Trophoblast cell (in vitro differentiated cells and primary cell): Measurements from ENCODE around the gene S100A7A.
A peak's percentile ranks its signal among the peaks of the same experiment; 100 is the strongest.

Experiments used
- DNase-seq, 2 donors: peaks; one replicate each; pipeline ENCODE4 v3.0.0-alpha.2; 2016
- H2AFZ ChIP-seq: 2 replicates; pipeline ENCODE4 v1.6.1; 2013; ENCODE audit warnings: low read length, moderate library complexity, mild to moderate bottlenecking; ENCODE audit not compliant: insufficient read depth, poor library complexity
- H2AK5ac ChIP-seq: 2 replicates; pipeline ENCODE4 v1.6.1; 2013; ENCODE audit warnings: mild to moderate bottlenecking, low read length
- H2BK120ac ChIP-seq: 2 replicates; pipeline ENCODE4 v1.6.1; 2013; ENCODE audit warnings: low read length, mild to moderate bottlenecking, moderate library complexity; ENCODE audit not compliant: insufficient read depth, poor library complexity
- H2BK12ac ChIP-seq: 2 replicates; pipeline ENCODE4 v1.6.1; 2013; ENCODE audit warnings: mild to moderate bottlenecking, low read length, moderate library complexity
- H2BK5ac ChIP-seq: 2 replicates; pipeline ENCODE4 v1.6.1; 2013; ENCODE audit warnings: low read length, low read depth, moderate library complexity, mild to moderate bottlenecking; ENCODE audit not compliant: poor library complexity
- H3K14ac ChIP-seq: 2 replicates; pipeline ENCODE4 v1.6.1; 2013; ENCODE audit warnings: mild to moderate bottlenecking, low read length
- H3K18ac ChIP-seq: 2 replicates; pipeline ENCODE4 v1.6.1; 2013; ENCODE audit warnings: mild to moderate bottlenecking, low read length
- H3K23ac ChIP-seq: 2 replicates; pipeline ENCODE4 v1.6.1; 2013; ENCODE audit warnings: low read length
- H3K27ac ChIP-seq: 2 replicates; pipeline ENCODE4 v1.5.1; 2013; ENCODE audit warnings: low read depth, mild to moderate bottlenecking, inconsistent platforms, low read length, moderate library complexity
- H3K27me3 ChIP-seq: 2 replicates; pipeline ENCODE4 v1.6.1; 2013; ENCODE audit warnings: inconsistent platforms, mild to moderate bottlenecking, low read length, moderate library complexity; ENCODE audit not compliant: insufficient read depth
- H3K36me3 ChIP-seq, 2 experiments: 1 replicate in 1 of 2; 2 replicates in 1 of 2; pipeline ENCODE4 v1.6.1; 2013; ENCODE audit warnings: low read length in 2 of 2, mild to moderate bottlenecking in 2 of 2, moderate library complexity in 1 of 2; ENCODE audit not compliant: insufficient read depth in 2 of 2, control insufficient read depth in 1 of 2
- H3K4ac ChIP-seq: 2 replicates; pipeline ENCODE4 v1.6.1; 2013; ENCODE audit warnings: low read depth, mild to moderate bottlenecking, low read length, moderate library complexity
- H3K4me1 ChIP-seq, 2 experiments: 1 replicate in 1 of 2; 2 replicates in 1 of 2; pipeline ENCODE4 v1.6.1; 2013; ENCODE audit warnings: low read length in 2 of 2, mild to moderate bottlenecking in 2 of 2, moderate library complexity in 1 of 2; ENCODE audit not compliant: insufficient read depth in 2 of 2, control insufficient read depth in 1 of 2
- H3K4me2 ChIP-seq: 2 replicates; pipeline ENCODE4 v1.6.1; 2013; ENCODE audit warnings: inconsistent platforms, mild to moderate bottlenecking, low read length, moderate library complexity
- H3K4me3 ChIP-seq: 2 replicates; pipeline ENCODE4 v1.5.1; 2013; ENCODE audit warnings: mild to moderate bottlenecking, low read depth, low read length, inconsistent platforms
- H3K79me1 ChIP-seq: one replicate; pipeline ENCODE4 v1.6.1; 2013; ENCODE audit warnings: low read length
- H3K79me2 ChIP-seq: 2 replicates; pipeline ENCODE4 v1.6.1; 2013; ENCODE audit warnings: low read length, mild to moderate bottlenecking; ENCODE audit not compliant: control insufficient read depth, insufficient read depth, poor library complexity
- H3K9ac ChIP-seq: 2 replicates; pipeline ENCODE4 v1.6.1; 2013; ENCODE audit warnings: mild to moderate bottlenecking, low read length
- H3K9me3 ChIP-seq: 2 replicates; pipeline ENCODE4 v1.6.1; 2013; ENCODE audit warnings: low read depth, mild to moderate bottlenecking, control low read depth, inconsistent platforms, low read length; ENCODE audit not compliant: insufficient read depth
- H4K12ac ChIP-seq: 2 replicates; pipeline ENCODE4 v1.6.1; 2013; ENCODE audit warnings: low read depth, mild to moderate bottlenecking, low read length, moderate library complexity
- H4K8ac ChIP-seq: 2 replicates; pipeline ENCODE4 v1.6.1; 2013; ENCODE audit warnings: low read depth, mild to moderate bottlenecking, low read length, moderate library complexity
- H4K91ac ChIP-seq: one replicate; pipeline ENCODE4 v1.6.1; 2013; ENCODE audit warnings: low read depth, mild to moderate bottlenecking, low read length, moderate library complexity
- WGBS: extraction: QIAGEN DNeasy Blood & Tissue Kit; methylation state at CpG from one replicate; pipeline ENCODE4 v1.1.7; 2013; ENCODE audit warnings: missing lambda C conversion rate; ENCODE audit not compliant: insufficient read length, insufficient coverage; ENCODE audit errors: extremely low coverage; 5-methylcytosine and 5-hydroxymethylcytosine counted together

S100A7A gene

DNA sequence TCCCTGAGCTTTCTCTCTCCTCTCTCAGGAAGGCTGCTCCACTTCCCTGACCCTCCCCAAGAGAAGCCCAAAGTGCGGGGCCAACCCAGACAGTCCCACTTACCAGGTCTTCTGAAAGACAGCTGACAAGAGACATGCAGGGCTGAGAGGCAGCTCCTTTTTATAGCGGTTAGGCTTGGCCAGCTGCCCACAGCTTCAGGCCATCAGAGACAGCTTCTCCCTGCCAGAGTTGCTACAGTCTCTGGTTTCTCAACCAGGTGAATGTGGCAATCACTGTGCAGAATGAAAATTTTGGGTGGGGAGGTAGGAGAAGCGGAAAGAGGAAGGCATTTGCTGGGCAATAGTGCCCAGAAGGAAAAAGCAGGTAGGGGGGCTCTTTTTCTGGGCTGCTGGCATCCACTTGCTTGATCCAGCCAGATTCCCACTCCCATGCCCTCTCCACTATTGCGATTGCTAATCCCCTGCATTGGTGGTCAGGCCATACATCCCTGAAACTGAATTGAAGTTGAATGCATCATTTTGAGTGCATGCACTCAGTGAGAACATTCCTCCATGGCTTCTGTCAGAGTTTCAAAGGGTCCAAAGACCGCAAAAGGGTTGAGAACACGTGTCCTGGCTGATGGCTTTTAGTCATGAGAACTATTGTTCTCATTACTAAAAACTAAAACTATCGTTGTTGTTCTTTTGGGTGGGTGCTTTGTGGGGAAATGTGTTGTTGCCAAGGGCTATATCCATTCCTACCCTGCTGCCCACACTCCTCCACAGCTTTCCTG, 25.2 kb upstream of the S100A7A start, which contains the start of gene S100A8:
TSS of gene S100A8 (minus strand) at position 136 of the 773 bp plus-strand sequence. CDS start 538 bp downstream, outside the sequence.
- H3K4me2 ChIP-seq = no peak within 1 kb of the TSS
- H2BK5ac ChIP-seq = no peak within 1 kb of the TSS
- no peak within 1 kb of the TSS for H3K4me3 ChIP-seq
- no peak within 1 kb of the TSS for H4K91ac ChIP-seq
- H3K79me1 ChIP-seq = no peaks in the 10 kb centered on the region
- H2AK5ac ChIP-seq = no peak within 1 kb of the TSS
- peak in 1 of 2 donors; percentile 9 for DNase-seq
- peaks cover 3% of the 10 kb centered on the region for H3K9me3 ChIP-seq
- no peak within 1 kb of the TSS for H3K4ac ChIP-seq
- no peak within 1 kb of the TSS for H3K18ac ChIP-seq
- H4K8ac ChIP-seq = no peak within 1 kb of the TSS
- WGBS = no CpG with 5 or more reads among the region's 7 CpGs
- H3K4me1 ChIP-seq = no peaks in the 10 kb centered on the region
- H4K12ac ChIP-seq = no peak within 1 kb of the TSS
- H3K36me3 ChIP-seq = no peaks in the 10 kb centered on the region
- H3K9ac ChIP-seq = no peak within 1 kb of the TSS
- H2BK12ac ChIP-seq = no peak within 1 kb of the TSS
- no peak within 1 kb of the TSS for H2BK120ac ChIP-seq
- H3K27me3 ChIP-seq = no peaks in the 10 kb centered on the region
- no peak within 1 kb of the TSS for H2AFZ ChIP-seq
- H3K14ac ChIP-seq = no peak within 1 kb of the TSS
- no peaks in the 10 kb centered on the region for H3K79me2 ChIP-seq
- no peak within 1 kb of the TSS for H3K23ac ChIP-seq
- no peak within 1 kb of the TSS for H3K27ac ChIP-seq

DNA sequence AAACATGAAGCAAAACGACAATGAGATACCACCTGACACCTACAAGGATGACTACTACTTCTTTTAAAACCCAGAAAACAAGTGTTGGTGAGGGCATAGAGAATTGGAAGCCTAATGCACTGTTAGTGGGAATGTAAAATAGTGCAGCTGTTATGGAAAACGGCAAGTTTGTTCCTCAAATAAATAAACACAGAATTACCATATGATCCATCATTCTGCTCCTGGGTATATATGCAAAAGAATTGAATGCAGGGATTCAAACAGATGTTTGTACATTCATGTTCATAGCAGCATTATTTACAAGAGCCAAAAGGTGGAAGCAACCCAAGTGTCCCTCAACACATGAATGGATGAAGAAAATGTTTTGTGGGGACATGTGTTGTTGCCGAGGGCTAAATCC, 24.1 kb upstream of the S100A7A start:
- no peak overlapping the region for H3K4me2 ChIP-seq
- no peak overlapping the region for H3K27ac ChIP-seq
- H2BK12ac ChIP-seq = no peak overlapping the region
- no peak overlapping the region for H3K4me3 ChIP-seq
- no peak overlapping the region for H2BK5ac ChIP-seq
- no peak overlapping the region for H3K18ac ChIP-seq
- H3K9ac ChIP-seq = no peak overlapping the region
- peaks cover 3% of the 10 kb centered on the region for H3K9me3 ChIP-seq
- no peak overlapping the region for H4K8ac ChIP-seq
- H4K12ac ChIP-seq = no peak overlapping the region
- DNase-seq = no peak
- no peak overlapping the region for H3K23ac ChIP-seq
- no peaks in the 10 kb centered on the region for H3K79me1 ChIP-seq
- no peak overlapping the region for H2BK120ac ChIP-seq
- no peaks in the 10 kb centered on the region for H3K27me3 ChIP-seq
- H3K79me2 ChIP-seq = no peaks in the 10 kb centered on the region
- H2AFZ ChIP-seq = no peak overlapping the region
- H3K14ac ChIP-seq = no peak overlapping the region
- no CpG with 5 or more reads among the region's 3 CpGs for WGBS
- no peak overlapping the region for H3K4ac ChIP-seq
- H2AK5ac ChIP-seq = no peak overlapping the region
- no peaks in the 10 kb centered on the region for H3K4me1 ChIP-seq
- no peaks in the 10 kb centered on the region for H3K36me3 ChIP-seq
- no peak overlapping the region for H4K91ac ChIP-seq

DNA sequence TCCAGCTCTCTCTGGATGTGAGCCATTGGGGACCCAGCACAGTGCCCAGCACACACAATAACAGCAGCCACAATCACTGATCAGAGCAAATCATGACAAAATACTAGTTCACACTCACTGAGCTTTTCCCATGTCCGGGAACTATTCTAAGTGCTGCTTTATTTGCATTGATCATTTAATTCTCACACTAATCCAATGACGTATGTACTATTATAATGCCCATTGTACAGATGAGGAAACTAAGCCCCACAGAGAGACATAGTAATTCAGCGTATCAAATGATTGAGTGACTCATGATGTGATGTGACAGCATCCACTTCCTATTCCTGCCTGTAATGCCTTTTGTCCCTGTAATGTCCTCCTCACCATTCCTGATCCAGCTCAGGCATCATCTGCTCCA, 23.5 kb upstream of the S100A7A start:
- H3K9me3 ChIP-seq = peaks cover 3% of the 10 kb centered on the region
- H3K79me1 ChIP-seq = no peaks in the 10 kb centered on the region
- H3K14ac ChIP-seq = no peak overlapping the region
- H2AK5ac ChIP-seq = no peak overlapping the region
- no peak overlapping the region for H3K27ac ChIP-seq
- H2BK120ac ChIP-seq = no peak overlapping the region
- H3K4ac ChIP-seq = no peak overlapping the region
- no peak overlapping the region for H3K18ac ChIP-seq
- no peaks in the 10 kb centered on the region for H3K4me1 ChIP-seq
- H3K9ac ChIP-seq = no peak overlapping the region
- no peak overlapping the region for H2BK12ac ChIP-seq
- H3K4me3 ChIP-seq = no peak overlapping the region
- H4K8ac ChIP-seq = no peak overlapping the region
- H3K27me3 ChIP-seq = no peaks in the 10 kb centered on the region
- no peak overlapping the region for H3K23ac ChIP-seq
- H3K79me2 ChIP-seq = no peaks in the 10 kb centered on the region
- no peak overlapping the region for H2BK5ac ChIP-seq
- no peak overlapping the region for H4K91ac ChIP-seq
- H2AFZ ChIP-seq = no peak overlapping the region
- DNase-seq = no peak
- no CpG with 5 or more reads among the region's 3 CpGs for WGBS
- H3K36me3 ChIP-seq = no peaks in the 10 kb centered on the region
- no peak overlapping the region for H3K4me2 ChIP-seq
- no peak overlapping the region for H4K12ac ChIP-seq

DNA sequence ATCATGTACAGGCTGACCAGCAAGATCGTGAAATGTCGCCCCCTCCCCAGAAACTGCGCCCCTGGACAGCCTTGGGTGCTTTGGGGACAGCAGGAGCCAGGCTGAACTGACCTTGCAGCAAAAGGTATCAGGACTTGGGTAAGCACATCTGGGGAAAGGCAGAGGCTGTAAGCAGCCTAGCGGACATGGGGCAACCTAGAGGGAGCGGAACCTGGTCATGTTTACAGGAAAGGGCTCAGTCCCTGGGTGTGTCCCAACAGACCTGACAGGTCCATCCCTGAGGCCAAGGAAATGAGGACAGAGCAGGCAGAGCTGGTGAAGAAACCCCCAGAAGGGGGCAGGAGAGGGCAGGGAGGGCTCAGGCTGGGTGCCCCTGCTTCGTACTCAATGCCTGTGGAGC, 22.4 kb upstream of the S100A7A start:
- Histone ChIP-seq H3K9ac (no peak overlapping the region), H2AK5ac (no peak overlapping the region), H3K36me3 (no peaks in the 10 kb centered on the region), H2BK5ac (no peak overlapping the region), H3K4me2 (no peak overlapping the region), H4K12ac (no peak overlapping the region), H3K79me2 (no peaks in the 10 kb centered on the region), H2AFZ (no peak overlapping the region), H3K4ac (no peak overlapping the region), H3K9me3 (peaks cover 3% of the 10 kb centered on the region), H3K4me1 (no peaks in the 10 kb centered on the region), H3K27me3 (no peaks in the 10 kb centered on the region), H3K14ac (no peak overlapping the region), H2BK120ac (no peak overlapping the region), H4K91ac (no peak overlapping the region), H3K79me1 (no peaks in the 10 kb centered on the region), H2BK12ac (no peak overlapping the region), H4K8ac (no peak overlapping the region), H3K23ac (no peak overlapping the region), H3K4me3 (no peak overlapping the region), H3K18ac (no peak overlapping the region), H3K27ac (no peak overlapping the region)
- DNase-seq = no peak
- WGBS = no CpG with 5 or more reads among the region's 6 CpGs
